Esophagus (tissue), 2 donors: ENCODE results near the gene PLAC1. TPM values are rescaled to one million over a fixed set of nuclear protein-coding genes. Genes with fewer than 3 reads are reported as not detected.

Experiments used
- H3K27ac ChIP-seq, 2 donors: one replicate each; pipeline ENCODE4 v1.5.1; 2013; ENCODE audit warnings: low read depth in 2 of 2, mild to moderate bottlenecking in 2 of 2, inconsistent platforms in 1 of 2, low read length in 1 of 2, moderate library complexity in 1 of 2
- H3K27me3 ChIP-seq, 2 donors: one replicate each; pipeline ENCODE4 v1.6.1; 2013; ENCODE audit warnings: low read length in 2 of 2, control low read depth in 1 of 2, mild to moderate bottlenecking in 1 of 2; ENCODE audit not compliant: insufficient read depth in 2 of 2, control insufficient read depth in 1 of 2
- H3K36me3 ChIP-seq, 2 donors: one replicate each; pipeline ENCODE4 v1.6.1; 2013; ENCODE audit warnings: low read length in 1 of 2; ENCODE audit not compliant: control insufficient read depth in 2 of 2, insufficient read depth in 2 of 2
- H3K4me1 ChIP-seq, 2 donors: one replicate each; pipeline ENCODE4 v1.6.1; 2013; ENCODE audit warnings: low read length in 1 of 2; ENCODE audit not compliant: control insufficient read depth in 2 of 2, insufficient read depth in 2 of 2
- H3K4me3 ChIP-seq, 2 donors: one replicate each; pipeline ENCODE4 v1.5.1; 2013; ENCODE audit warnings: low read length in 2 of 2, mild to moderate bottlenecking in 2 of 2, low read depth in 1 of 2, moderate library complexity in 1 of 2
- H3K9me3 ChIP-seq, 2 donors: one replicate each; pipeline ENCODE4 v1.6.1; 2013; ENCODE audit warnings: mild to moderate bottlenecking in 2 of 2, low read depth in 1 of 2, low read length in 1 of 2, moderate library complexity in 1 of 2; ENCODE audit not compliant: control insufficient read depth in 2 of 2, insufficient read depth in 1 of 2
- WGBS, 2 donors: extraction: QIAGEN DNeasy Blood & Tissue Kit; methylation state at CpG; one replicate each; pipeline ENCODE4 v1.1.7; 2013; 5-methylcytosine and 5-hydroxymethylcytosine counted together
- polyA plus RNA-seq, 2 donors: library from polyadenylated mRNA; stranded (reverse); fragments of 200-250 nt; gene quantifications; one replicate each; pipeline ENCODE4 v1.2.3, GENCODE V29; 2013
- donor health status: healthy with polysubstance abuse.
- donor health status: Bipolar disorder and iron deficiency.

The PLAC1 gene
- polyA plus RNA-seq, 2 donors, result not detected

DNA sequence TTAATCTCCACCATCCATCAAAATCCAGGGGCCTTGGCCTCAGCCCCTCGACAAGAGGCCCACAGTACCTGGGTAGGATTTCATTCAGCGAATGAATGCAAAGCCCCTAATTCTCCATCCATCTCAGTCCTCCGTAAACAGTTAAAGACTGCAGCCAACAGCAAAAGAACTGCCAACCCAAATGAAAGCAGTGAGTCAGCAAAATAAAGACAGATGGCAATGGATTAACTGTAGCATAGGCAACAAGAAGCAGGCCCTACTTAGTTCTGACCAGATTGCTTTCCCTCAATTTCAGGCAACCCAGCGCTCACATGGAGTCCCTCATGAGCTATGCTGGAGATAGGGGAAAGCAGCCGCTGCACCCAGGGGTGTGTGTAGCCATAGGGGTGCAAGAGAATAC is 21.4 kb downstream of the PLAC1 start:
- Histone ChIP-seq H3K36me3 (no peaks in the 10 kb centered on the region), H3K9me3 (no peaks in the 10 kb centered on the region), H3K27me3 (peaks cover 0 to 7% of the 10 kb centered on the region in 2 donors), H3K4me3 (no peak overlapping the region), H3K27ac (no peak overlapping the region), H3K4me1 (no peaks in the 10 kb centered on the region)
- WGBS, 2 donors, result 65 to 75% methylated on average over 5 of the region's 5 CpGs

DNA sequence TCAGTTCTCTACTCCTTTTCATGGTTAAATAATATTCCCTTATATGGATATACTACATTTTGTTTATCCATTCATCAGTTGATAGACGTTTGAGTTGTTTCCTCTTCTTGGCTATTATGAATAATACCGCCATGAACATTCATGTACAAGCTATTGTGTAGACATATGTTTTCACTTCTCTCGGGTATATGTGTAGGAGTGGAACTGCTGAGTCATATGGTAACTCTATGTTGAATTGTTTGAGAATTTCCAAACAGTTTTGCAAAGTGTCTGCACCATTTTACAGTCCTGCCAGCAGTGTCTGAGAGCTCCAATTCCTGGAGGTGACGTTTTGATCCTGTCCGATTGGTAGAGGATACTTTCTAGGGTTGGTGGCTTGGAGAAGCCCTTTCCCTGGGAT is 23.6 kb downstream of the PLAC1 start:
- WGBS, 2 donors, result 46 to 52% methylated on average over 5 of the region's 5 CpGs
- no peak overlapping the region for H3K4me3 ChIP-seq
- H3K27me3 ChIP-seq, result peaks cover 0 to 7% of the 10 kb centered on the region in 2 donors
- H3K4me1 ChIP-seq, result no peaks in the 10 kb centered on the region
- H3K9me3 ChIP-seq, result no peaks in the 10 kb centered on the region
- no peaks in the 10 kb centered on the region for H3K36me3 ChIP-seq
- H3K27ac ChIP-seq, result no peak overlapping the region

- Histone ChIP-seq H3K36me3 (no peaks in the 10 kb centered on the region), H3K9me3 (no peaks in the 10 kb centered on the region), H3K27me3 (peaks cover 0 to 7% of the 10 kb centered on the region in 2 donors), H3K4me3 (no peak overlapping the region), H3K27ac (no peak overlapping the region), H3K4me1 (no peaks in the 10 kb centered on the region)
These were observed 24.4 kb downstream of the PLAC1 start for GRCh38 chrX:134633832-134634231.

DNA sequence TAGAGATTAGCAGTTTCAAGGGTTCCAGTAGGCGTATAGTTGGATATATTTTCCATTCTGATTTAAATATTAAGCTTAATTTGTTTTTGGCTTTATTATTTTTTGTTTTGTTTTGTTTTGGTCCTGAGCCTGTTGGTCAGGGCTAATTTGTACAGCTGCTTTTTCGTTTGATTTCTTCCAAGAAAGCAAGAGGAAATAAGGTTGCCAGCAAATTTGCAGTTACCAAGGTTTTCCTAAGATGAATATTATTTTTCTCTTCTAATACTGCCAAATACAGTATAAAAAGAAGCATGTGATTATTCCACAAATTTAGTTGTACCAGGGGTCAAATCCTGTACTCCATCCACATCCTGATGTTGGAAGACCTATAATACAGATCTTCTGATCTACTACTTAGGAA is 24.9 kb downstream of the PLAC1 start:
- H3K27me3 ChIP-seq, result peaks cover 0 to 7% of the 10 kb centered on the region in 2 donors
- no peaks in the 10 kb centered on the region for H3K4me1 ChIP-seq
- H3K9me3 ChIP-seq, result no peaks in the 10 kb centered on the region
- no peaks in the 10 kb centered on the region for H3K36me3 ChIP-seq
- 46 to 60% methylated on average over 2 of the region's 2 CpGs for WGBS, 2 donors
- no peak overlapping the region for H3K4me3 ChIP-seq
- H3K27ac ChIP-seq, result no peak overlapping the region

GRCh38 chrX:134632355-134632754 is 25.9 kb downstream of the PLAC1 start:
- 58 to 70% methylated on average over 3 of the region's 3 CpGs for WGBS, 2 donors
- Histone ChIP-seq H3K36me3 (no peaks in the 10 kb centered on the region), H3K4me3 (no peak overlapping the region), H3K4me1 (no peaks in the 10 kb centered on the region), H3K27ac (no peak overlapping the region), H3K9me3 (no peaks in the 10 kb centered on the region), H3K27me3 (peaks cover 0 to 7% of the 10 kb centered on the region in 2 donors)

DNA sequence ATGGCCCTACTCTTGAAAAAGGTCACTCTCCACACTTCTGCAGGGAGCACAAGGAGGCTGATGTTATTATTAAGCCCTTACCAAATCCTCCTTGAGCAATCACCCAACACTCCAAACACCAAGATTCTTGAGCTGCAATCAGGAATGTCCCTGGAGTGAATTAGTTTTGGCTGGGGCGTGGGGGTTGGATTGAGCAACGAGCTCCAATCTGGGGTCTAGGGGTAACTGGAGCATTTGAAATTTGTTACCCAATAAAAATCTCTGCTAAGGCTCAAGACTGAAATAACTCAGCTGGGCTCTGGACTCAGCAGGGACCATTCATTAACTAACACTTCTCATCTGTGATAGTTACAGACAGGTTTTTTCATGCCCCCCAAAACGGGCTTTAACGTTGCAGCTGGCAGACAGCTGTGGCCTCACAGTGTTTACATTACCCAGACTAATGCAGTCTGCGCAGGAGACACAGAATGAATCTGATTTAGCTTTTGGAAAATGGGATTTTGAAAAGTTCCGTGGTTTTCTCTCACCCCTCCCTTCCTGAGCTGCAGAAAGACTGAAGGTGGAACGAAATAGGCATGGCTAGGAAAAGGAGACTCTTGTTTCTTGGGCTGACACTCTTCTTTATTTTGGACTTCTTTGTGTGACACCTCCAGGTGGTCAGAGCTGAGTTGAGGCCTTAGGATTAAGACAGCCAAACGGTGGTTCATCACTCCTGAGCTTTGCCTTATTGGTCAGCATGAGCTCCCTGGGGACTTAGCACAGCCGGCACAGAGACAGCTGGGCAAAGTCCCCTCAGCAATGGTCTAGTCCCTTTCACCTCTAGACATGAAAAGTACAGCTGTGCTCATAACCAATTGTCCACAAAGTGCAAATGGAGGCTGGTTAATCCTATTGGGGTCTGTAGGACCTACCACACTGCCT is 26.6 kb downstream of the PLAC1 start:
- peaks cover 0 to 7% of the 10 kb centered on the region in 2 donors for H3K27me3 ChIP-seq
- no peak overlapping the region for H3K27ac ChIP-seq

GRCh38 chrX:134628663-134629062 is 29.6 kb downstream of the PLAC1 start:
- no peaks in the 10 kb centered on the region for H3K9me3 ChIP-seq
- WGBS, 2 donors, result 86 to 92% methylated on average over 1 of the region's 1 CpG
- no peak overlapping the region for H3K4me3 ChIP-seq
- no peaks in the 10 kb centered on the region for H3K36me3 ChIP-seq
- peaks cover 0 to 1% of the 10 kb centered on the region in 2 donors for H3K4me1 ChIP-seq
- no peak overlapping the region for H3K27ac ChIP-seq
- no peaks in the 10 kb centered on the region for H3K27me3 ChIP-seq

More for the DNA sequence above, 26.6 kb downstream of the PLAC1 start:
- no peaks in the 10 kb centered on the region for H3K9me3 ChIP-seq
- H3K36me3 ChIP-seq, result no peaks in the 10 kb centered on the region
- 47 to 56% methylated on average over 9 of the region's 9 CpGs for WGBS, 2 donors
- no peaks in the 10 kb centered on the region for H3K4me1 ChIP-seq
- H3K4me3 ChIP-seq, result no peak overlapping the region

GRCh38 chrX:134626434-134626833 is 31.8 kb downstream of the PLAC1 start:
- no peaks in the 10 kb centered on the region for H3K27me3 ChIP-seq
- peaks cover 0 to 1% of the 10 kb centered on the region in 2 donors for H3K4me1 ChIP-seq
- no peak overlapping the region for H3K4me3 ChIP-seq
- H3K36me3 ChIP-seq, result no peaks in the 10 kb centered on the region
- no peaks in the 10 kb centered on the region for H3K9me3 ChIP-seq
- no peak overlapping the region for H3K27ac ChIP-seq

GRCh38 chrX:134625315-134625718 is 33.0 kb downstream of the PLAC1 start:
- Histone ChIP-seq H3K9me3 (no peaks in the 10 kb centered on the region), H3K4me3 (no peak overlapping the region), H3K36me3 (no peaks in the 10 kb centered on the region), H3K27ac (no peak overlapping the region), H3K27me3 (no peaks in the 10 kb centered on the region), H3K4me1 (peaks cover 0 to 1% of the 10 kb centered on the region in 2 donors)
- 18 to 53% methylated on average over 3 of the region's 3 CpGs for WGBS, 2 donors

DNA sequence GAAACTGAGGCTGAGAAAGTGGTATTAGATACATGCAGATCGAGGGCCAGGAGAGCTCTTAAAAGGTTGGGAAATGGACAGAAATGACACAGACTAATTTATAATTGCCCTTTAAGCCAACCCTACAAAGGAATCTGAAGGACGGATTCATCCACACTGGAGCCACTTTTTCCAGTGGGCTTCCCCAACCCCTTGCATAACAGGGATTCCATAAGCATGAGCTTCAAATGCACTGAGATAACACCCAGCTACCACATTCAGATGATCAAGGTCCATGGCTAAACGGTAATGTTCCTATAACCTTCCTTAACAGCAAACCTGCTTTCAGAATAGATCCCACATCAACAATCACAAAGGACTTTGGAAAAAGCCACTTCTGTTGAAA is 34.2 kb downstream of the PLAC1 start:
- no peaks in the 10 kb centered on the region for H3K27me3 ChIP-seq
- 75 to 86% methylated on average over 3 of the region's 3 CpGs for WGBS, 2 donors
- no peak overlapping the region for H3K27ac ChIP-seq
- H3K4me1 ChIP-seq, result peaks cover 0 to 1% of the 10 kb centered on the region in 2 donors
- no peak overlapping the region for H3K4me3 ChIP-seq
- H3K36me3 ChIP-seq, result no peaks in the 10 kb centered on the region
- H3K9me3 ChIP-seq, result no peaks in the 10 kb centered on the region
